Measurements from ENCODE around the gene DCDC2B.

DCDC2B gene

DNA sequence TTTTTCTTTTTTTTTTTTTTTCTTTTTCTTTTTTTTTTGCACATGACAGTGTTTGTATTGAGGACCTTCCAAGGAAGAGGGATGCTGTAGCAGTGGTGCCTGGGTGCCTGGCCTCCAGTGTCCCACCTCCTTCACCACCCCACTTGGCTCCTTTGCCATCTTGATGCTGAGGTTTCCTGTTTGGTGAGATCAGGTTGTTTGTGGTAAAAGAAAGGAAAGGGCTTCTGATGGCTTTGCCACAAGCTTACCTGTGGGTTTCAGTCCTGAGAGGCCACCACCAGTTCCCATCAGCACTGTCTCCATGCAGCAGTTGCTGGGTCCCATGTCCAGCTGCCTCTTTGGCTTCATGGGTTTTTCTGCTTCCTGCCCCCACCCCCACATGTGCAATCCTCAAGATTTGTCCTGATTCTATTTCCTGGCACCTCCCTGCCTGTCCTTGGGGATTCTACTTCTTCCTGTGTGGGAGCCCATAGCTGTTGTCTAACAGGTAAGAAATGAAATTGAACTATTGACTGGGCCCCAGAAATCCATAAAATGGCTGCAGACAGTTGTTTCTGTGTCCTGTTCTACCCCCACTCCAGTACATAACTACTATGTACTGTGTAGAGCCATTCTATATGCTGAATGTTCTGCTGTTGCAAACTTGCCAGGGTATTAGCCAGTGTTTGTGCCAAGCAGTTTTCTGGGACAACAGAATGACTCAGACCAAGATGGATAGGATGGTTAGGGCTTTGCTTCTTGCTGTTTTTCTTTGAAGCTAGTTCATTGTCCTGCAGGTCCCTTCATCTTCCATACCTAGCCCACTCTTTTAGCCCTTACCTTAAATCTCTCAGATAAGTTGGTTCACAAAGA is 12.7 kb upstream of the DCDC2B start:
- FAIRE-seq, result no peak
- no peak for DNase-seq (ENCODE audit: low spot score)

DNA sequence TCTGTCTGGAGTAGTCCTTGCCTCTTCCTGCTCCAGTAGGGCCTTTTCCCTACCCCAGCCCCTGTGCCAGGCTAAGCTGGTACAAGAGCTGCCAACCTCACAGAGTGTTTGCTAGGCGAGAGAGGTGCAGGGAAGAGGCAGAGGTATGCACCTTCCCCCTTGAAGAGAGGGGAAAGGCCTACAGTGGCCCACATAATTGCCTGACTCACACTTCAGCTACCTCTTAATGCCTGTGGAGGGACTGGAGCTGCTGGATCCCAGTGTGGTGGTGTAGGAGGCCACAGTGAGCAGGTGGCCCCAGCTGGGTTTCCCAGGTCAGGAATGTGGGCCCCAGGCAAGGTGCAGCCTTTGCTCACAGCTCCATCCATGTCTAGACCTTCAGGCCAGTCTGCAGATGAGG is 11.8 kb upstream of the DCDC2B start:
- DNase-seq (ENCODE audit: low spot score) (no peak), FAIRE-seq (no peak)

DNA sequence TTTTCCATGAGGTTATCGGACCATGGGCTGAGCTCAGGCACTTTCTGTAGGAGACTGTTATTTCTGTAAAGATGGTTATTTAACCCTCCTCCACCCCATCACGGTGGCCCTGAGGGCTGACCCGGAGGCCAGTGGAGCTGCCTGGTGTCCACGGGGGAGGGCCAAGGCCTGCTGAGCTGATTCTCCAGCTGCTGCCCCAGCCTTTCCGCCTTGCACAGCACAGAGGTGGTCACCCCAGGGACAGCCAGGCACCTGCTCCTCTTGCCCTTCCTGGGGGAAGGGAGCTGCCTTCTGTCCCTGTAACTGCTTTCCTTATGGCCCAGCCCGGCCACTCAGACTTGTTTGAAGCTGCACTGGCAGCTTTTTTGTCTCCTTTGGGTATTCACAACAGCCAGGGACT is 11.1 kb upstream of the DCDC2B start:
- FAIRE-seq (no peak), DNase-seq (ENCODE audit: low spot score) (no peak)

DNA sequence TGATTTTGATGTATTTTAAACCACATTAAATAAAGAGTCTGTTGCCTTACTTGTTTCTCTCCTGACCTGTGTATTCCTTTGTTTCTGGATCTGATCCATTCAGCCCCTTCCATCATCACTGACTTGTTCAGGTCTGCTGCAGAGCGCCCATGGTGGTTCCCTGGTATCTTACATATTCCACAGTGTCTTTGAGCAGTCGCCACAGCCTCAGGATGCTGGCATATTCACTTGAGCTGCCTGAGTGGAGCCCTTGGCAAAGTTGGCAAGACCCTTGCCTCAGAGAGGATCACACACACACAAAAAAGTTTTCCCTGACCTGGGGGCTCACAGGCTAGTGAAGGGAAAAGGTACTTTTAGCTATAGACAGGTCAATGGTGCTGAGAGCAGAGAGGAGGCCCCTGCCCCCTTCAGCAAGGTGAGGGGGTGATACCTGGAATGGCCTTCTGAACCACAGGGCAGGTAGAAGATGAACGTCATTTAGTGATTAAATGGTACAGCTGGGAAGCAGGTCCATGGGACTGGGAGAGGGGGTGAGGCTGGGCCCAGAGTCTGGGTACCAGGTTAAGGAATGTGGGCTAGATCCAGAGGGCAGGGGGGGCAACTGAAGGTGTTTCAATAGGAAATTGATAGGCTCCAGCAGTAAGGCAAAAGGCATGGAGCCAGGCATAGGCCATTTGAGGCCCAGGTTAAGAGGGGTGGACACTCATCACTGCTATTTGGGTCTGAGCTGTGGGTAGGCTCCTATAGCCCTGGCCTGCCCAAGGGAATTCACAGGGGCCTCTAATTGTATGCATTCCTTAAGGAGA is 10.4 kb upstream of the DCDC2B start:
- DNase-seq (ENCODE audit: low spot score), result no peak
- FAIRE-seq, result no peak

DNA sequence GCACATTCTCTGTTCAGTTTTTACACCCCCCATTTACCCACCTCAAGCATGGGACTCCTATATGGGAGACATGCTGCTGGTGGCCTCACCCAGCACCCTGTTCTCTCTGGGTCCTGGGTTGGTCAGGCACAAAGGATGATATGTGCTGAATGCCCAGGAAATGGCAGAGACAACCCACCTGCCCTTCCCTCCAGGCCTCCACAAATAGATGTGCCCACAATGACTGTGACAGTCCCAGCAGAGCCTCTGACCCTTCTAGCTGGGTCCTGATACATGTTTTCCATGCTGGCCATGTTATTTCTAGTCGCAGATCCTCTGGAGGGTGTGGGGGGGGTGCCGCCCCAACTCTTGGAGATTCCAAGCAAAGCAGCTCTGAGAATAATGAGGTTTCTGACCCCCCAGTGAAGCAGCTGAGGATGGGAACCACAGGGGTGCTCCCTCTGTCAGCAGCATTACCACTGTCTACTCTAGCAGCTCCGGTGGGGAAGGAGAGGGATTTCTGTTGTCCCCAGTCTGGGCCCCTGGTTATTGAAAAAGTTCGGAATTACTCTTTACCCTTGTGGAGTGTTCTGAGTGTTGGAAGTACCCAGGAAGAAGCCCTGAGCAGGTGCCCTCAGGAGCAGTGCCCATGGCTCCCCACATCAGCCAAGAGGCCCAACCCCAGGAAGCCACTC is 9.7 kb upstream of the DCDC2B start:
- DNase-seq (ENCODE audit: low spot score) (no peak), FAIRE-seq (no peak)

DNA sequence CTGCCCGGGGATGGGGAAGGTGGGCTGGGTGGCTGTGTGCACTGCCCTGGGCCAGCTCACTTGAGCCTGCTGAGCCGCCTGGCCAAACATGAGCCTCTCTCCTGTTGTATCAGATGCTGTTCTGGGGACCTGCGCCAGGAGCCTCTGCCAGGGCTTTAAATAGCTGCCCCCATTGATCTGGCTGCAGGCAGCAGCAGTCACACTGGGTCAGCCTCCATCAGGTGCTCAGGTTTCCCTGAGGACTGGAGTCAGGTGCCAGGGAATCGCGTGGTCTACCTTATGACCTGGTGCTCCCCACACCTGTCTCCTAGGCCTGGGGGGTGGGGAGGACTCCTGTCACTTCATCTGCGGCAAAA is 9.2 kb upstream of the DCDC2B start:
- no peak for DNase-seq (ENCODE audit: low spot score)

DNA sequence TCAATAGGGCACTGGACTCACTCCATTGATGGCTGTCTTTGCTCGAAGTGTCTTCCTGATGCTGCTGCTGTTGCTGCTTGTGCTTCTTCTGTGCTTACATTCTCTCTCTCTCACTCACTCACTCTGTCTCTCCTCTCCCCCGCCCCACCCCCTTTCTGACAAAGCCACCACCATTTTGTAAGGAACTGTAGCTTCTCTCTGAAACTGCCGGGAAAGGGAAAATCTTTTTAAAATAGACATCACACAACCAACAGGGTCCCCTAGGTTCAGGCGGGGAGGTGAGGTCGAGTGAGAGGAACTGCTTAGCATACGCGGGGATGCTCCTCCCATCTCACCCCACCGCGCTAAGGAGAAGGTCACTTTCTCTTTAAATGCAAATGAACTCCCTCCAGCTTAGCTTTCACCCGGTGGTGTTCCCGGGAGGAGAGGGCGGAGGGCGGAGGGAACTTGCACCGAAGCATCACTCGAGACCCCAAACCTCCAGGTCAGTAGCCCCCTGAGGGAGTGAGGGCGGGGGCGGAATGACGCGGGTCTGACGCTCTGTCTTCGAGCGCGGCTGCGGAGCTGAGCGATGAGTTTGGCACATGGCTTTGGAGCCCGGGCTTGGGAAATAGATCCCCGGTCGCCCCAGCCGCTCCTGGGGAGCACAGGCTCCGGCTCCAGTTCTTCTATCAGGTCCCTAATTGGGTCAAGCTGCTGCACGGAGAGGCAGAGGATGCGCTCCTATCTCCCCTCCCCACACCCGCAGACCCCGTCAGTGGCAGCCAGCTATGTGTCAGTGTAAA is 8.5 kb upstream of the DCDC2B start, which contains the start of gene CCDC28B:
Gene CCDC28B (plus strand): TSS at position 370 of the 785 bp plus-strand sequence. CDS start 1,341 bp downstream, outside the sequence.
- DNase-seq (ENCODE audit: low spot score), result no peak
- no peak for FAIRE-seq

More for the DNA sequence above, 9.2 kb upstream of the DCDC2B start:
- FAIRE-seq, result no peak

DNA sequence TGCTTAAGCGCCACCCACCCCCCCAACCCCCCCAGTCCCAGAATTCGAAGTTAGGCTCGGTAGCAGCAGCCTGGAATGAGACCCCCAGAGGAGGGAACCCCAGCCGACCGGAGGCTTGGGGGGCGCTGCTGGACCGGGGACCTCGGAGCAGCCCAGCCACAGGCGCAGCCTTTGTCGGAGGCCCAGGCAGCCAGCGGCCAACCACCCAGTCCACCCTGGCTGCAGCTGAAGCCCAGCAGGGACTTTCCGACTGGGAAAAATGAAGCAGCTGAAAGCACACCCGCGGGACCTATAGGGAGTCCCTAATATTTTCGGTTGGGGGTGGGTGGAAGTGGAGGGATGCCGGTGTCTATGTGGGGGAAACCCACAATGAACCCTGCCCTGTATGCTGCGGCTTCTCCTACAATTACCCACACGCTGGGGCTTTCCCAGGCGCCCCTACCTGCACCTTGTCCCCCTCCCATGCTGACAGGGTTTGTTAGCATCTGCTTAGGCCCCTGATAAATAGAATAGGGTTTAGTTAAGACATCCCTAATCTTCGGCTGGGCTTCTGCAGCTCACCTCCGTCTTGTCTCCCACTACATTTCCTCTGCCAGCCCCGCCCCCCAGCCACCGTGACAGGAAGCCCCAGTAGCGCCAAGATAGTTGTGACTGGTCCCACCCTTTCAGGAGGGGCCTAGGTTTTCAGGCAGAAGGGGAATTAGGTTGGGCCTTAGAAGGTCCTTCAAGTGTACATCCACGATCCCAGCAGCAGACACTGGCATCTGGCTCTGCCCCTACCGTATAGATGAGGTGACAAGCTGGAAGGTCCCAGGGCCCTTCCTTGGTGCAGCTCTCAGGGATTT is 7.7 kb upstream of the DCDC2B start:
- no peak for DNase-seq (ENCODE audit: low spot score)

DNA sequence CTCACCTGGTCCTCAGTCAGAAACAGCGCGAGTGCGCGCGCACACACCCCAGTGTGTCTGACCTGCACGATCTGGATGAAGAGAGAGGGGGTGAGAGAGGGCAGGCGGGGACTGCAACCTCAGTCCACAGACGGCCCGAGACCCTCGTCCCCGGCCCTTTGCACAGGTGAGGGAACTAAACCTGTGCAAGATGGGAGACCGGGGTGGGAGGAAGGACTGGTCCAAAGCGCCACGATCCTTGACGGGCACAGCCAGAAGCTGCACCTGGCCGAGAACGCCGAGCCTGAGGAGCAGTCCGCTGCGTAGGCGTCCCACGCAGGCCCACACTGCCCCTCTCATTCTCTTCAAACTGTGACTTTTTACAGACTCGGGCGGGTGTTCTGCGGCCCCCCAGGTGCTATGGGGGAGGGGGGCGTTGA is 3.9 kb upstream of the DCDC2B start:
- no peak for DNase-seq (ENCODE audit: low spot score)
- FAIRE-seq, result no peak

More for the DNA sequence above, 7.7 kb upstream of the DCDC2B start:
- no peak for FAIRE-seq

DNA sequence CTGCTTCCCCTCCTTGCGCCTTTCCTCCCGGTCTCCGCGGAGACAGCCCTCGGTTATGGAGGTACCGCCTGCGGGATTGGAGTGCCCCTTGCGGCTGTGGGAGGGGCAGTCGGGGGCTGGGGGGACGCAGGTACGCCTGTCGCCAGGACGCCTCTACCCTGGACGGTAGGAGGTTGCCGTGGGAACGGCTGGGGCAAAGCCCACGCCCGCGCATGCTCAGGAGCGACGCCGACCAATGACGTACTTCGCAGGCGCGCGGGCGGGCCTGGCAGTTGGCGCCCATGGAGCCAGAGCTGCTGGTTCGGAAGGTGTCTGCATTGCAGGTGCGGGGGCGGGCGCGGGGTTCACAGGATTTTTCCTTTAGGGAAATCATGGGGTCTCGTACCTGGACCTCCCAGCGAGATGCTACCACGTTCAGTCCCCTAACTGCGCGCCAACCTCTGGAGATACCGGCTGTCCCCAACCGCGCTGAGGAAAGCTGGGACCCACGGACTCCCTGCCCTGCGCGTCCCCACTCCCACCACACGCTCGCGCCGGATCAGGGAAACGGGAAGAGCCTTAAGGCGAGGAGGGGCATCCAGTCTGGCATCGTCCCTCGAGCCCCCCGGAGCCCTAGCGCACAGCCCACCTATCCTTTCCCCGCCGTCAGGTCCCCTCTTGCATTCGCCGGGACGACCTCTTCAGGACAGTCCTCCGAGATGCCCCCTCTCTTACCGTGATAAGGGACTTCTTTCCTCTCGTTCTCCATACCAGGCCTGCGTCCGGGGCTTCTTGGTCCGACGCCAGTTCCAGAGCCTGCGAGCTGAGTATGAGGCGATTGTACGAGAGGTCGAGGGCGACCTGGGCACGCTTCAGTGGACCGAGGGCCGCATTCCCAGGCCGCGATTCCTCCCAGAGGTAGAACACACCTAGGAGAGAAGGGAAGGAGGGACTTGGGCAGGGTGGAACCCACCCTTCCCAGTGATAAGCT is 3.2 kb upstream of the DCDC2B start, which contains the start of gene IQCC:
Gene IQCC (plus strand): TSS at position 271 of the 970 bp plus-strand sequence. CDS start 11 bp downstream, at position 282.
- FAIRE-seq (no peak), DNase-seq (ENCODE audit: low spot score) (peak; percentile 70)

DNA sequence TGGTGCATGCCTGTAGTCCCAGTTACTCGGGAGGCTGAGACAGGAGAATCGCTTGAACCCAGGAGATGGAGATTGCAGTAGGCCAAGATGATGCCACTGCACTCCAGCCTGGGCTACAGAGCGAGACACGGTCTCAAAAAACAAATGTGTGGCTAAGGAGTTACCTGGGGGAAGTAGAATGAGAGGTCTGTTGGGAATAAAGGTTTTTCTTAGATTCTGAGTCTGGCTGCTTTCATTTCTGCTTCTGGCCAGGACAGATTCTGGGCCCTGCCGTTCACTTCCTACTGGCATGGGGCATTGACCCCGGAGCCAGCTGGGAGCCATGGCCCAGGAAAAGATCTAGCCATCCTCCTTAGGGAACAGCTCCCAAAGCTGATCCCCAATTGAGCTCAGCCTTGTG is 420 bp upstream of the DCDC2B start:
- DNase-seq (ENCODE audit: low spot score) (no peak), FAIRE-seq (no peak)

DNA sequence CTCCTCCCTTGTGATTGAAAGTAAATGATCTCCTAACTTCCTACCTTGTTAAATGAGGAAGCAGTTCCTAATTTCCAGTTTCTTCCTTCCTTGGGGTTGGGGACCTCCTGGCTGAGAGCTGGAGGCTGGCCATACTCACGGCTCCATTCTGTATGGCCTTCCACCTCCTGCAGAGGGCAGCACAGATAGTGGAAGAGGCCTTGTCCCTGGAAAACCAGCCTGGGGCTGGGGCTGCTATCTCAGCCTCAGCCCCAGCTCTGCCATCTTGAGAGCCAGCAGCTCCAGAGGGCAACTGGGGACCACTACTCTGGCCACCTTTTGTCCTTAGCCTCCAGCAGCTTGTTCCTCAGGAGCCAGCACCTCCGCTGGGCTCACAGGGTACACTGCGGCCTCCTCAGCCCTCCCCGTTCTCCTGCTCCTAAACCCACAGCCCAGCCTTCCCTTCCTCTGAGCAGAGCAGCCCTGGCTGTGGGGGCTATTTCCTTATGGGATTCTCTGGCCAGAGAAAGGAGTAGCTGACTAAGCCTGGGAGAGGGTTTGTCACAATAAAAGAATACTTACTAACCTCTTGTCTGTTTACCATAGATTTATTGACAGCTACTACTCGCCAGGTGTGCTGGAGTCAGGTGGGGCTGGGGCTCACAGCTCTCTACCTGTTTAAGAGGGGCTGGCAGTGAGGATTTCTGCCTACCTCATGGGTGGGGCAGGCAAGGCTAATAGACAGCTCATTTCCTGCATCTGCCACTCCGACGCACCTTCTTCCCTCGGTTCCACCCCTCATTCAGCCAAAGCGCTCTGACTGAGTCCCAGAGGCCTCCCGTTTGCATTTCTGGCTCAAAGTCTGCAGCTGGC is 7.0 kb downstream of the DCDC2B start:
- FAIRE-seq, result no peak
- DNase-seq (ENCODE audit: low spot score), result peak; percentile 48

DNA sequence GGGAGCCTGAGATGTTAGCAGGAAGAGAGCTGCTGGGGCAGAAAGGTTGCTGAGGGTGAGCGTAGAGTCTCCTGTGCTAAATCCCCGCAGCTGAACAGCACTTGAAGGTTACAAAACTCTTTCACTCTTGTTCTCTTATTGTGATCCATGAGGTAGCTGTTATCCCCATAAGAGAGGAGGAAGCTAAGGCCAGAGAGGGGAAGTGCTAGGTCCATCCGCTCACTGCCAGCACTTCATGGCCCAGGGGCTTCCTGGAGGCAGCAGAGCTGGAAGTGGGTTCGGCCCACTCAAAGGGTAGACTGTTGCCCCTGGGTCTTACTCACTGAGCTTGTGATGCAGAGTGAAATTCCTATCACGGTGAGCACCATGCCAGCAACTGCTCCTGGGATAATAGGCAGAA is 7.7 kb downstream of the DCDC2B start:
- no peak for DNase-seq (ENCODE audit: low spot score)
- no peak for FAIRE-seq

DNA sequence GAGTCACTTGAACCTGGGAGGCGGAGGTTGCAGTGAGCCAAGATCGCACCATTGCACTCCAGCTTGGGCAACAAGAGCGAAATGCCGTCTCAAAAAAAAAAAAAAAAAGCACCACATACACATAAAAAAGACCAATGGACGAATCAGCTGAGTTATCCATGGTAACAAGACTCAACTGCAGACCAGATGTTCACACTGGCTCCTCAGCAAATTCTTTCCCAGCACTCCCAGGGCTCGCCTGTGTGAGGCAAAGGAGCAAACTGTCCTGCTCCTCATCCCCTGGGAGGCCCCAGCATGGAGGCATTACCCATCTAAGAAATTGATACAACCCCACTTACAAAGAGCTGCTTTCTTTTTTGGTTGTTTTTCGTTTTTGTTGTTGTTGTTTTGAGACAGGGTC is 10.1 kb downstream of the DCDC2B start:
- FAIRE-seq, result no peak
- no peak for DNase-seq (ENCODE audit: low spot score)

DNA sequence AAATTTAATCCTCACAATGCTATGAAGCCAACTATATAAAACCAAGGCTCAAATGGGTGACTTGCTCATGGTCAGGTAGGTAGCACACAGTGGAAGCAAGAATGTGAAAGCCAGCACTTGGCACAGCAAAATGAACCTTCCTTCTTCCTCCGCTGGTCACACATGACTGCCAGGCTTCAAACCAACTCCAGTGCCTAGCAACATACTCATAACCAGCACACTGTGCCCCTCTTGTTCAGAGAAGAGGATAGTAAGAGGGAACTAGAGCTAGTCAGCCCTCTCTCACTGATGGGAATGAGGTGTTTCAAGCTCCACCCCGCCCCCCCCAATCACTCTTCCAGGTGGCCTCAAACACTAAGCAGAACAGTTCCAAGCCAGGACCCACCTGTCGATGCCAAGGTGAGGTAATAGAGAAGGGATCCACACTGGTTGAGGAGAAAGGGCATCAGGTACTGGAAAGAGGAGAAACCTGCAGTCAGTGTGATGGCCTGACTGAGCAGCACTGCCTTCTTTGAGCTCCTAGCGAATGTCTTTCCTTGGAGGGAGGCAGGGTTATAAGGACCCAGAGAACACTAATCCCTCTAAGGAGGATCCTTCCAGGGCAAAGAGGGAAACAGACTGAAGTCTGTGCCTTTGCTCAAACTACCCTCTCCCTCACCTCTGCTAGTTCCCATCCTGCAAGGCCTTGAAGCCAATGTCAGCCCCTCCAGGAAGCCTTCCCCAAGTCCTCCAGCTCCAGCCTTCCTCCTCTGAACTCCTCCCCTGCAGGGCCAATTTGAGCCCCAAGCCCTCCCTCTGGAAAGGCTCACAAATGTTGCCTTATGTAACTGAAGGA is 12.1 kb downstream of the DCDC2B start:
- FAIRE-seq, result peak; percentile 76
- DNase-seq (ENCODE audit: low spot score), result peak; percentile 92

DNA sequence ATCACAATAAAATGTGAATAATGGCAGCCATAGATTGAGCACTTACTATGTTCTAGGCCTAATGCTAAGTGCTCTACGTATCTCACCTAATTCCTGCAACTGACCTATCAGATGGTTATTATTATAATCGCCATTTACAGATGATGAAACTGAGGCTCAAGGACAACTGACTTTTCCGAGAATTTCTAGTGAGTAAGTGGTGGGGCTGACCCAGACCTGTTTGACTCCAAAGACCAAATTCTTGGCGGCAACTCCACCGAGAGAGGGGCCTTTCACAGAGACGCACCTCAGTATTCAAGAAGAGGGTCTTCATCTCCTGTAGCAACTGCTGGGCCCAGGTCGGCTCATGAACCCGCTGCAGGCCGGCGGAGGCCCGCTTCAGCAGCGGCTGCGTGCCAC is 12.7 kb downstream of the DCDC2B start:
- no peak for DNase-seq (ENCODE audit: low spot score)
- no peak for FAIRE-seq
